ENCODE data around the gene PCNX2. TPM values are rescaled to one million over a fixed set of nuclear protein-coding genes. Genes with fewer than 3 reads are reported as not detected.
"Not testable (repeated sequence)": the region's sequence is repeated elsewhere in the genome, so short reads cannot be mapped to it uniquely, and the experiment has no call there.

Gene PCNX2
- total RNA-seq, 1 donor, result 38.4 TPM

DNA sequence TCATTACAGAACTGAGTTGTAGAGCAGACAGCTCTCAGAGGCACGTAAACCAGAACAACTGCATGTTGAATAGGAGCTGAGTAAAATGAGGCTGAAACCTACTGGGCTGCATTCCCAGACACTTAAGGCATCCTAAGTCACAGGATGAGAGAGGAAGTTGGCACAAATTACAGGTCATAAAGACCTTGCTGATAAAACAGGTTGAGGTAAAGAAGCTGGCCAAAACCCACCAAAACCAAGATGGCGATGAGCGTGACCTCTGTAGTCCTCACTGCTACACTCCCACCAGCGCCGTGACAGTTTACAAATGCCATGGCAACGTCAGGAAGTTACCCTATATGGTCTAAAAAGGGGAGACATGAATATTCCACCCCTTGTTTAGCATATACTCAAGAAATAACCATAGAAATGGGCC is 187.8 kb downstream of the PCNX2 start:
- H3K4me3 ChIP-seq (ENCODE audit: low read length); H3K27me3 ChIP-seq (ENCODE audit: insufficient read depth, low read length); H3K9me3 ChIP-seq (ENCODE audit: low read depth, low read length): not testable (repeated sequence)
- H3K4me1 ChIP-seq (ENCODE audit: insufficient read depth, low read length), result peaks cover 27% of the 10 kb centered on the region

DNA sequence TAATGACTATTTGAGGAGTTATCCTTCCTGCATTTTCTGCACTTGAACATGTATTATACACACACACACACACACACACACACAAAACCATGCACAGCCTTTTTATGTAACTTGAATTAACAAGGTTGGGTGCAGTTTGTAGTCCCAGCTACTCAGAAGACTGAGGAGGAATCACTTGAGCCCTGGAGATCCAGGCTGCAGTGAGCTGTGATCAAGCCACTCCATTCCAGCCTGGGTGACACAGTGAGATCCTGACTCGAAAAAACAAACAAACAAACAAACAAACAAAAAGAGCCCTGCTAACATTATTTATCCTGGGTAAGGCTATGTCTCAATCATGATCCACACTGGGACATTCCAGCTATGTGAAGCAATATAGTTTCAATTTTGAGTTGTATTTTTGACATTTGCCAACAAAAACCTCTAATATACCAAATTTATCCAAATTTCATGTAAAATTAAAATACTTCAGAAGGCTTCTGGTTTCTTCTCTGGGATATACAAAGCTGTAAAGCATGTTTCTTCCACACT is 188.3 kb downstream of the PCNX2 start:
- H3K27me3 ChIP-seq (ENCODE audit: insufficient read depth, low read length), result no peaks in the 10 kb centered on the region
- no peak overlapping the region for H3K4me3 ChIP-seq (ENCODE audit: low read length)
- no peaks in the 10 kb centered on the region for H3K9me3 ChIP-seq (ENCODE audit: low read depth, low read length)
- peaks cover 22% of the 10 kb centered on the region for H3K4me1 ChIP-seq (ENCODE audit: insufficient read depth, low read length)

DNA sequence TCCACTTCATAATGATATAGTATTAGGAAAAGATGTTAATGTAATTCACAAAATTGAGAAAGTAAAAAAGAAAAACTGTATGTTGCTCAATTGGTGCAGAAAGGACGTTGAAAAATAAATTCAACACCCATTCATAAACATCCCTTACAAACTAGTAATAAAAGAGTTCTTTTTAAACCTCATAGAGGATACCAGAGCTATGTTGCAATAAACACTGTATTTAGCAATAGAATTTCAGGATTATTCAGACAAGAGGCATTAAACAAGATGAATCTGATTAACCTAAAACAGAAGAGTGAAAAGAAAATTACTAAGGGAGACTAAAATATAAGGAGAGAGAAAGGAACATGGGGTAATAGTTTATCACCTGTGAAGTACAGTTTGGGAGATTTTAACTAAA is 190.3 kb downstream of the PCNX2 start:
- no peaks in the 10 kb centered on the region for H3K9me3 ChIP-seq (ENCODE audit: low read depth, low read length)
- H3K4me1 ChIP-seq (ENCODE audit: insufficient read depth, low read length), result peaks cover 15% of the 10 kb centered on the region
- no peaks in the 10 kb centered on the region for H3K27me3 ChIP-seq (ENCODE audit: insufficient read depth, low read length)
- no peak overlapping the region for H3K4me3 ChIP-seq (ENCODE audit: low read length)

DNA sequence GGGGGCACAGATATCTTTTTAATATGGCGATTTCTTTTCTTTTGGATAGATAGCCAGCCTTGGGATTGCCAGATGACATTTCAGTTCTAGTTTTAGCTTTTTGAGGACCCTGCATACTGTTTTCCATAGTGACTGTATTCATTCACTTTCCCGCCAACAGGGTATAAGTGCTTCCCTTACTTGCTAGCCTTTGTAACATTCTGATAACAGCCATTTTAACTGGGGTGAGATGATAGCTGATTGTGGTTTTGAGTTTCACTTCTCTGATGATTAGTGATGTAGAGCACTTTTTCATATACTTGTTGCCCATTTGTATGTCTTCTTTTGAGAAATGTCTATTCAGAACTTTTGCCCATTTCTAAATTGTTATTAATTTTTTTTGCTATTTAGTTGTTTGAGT is 193.2 kb downstream of the PCNX2 start:
- Histone ChIP-seq H3K4me3 (ENCODE audit: low read length) (no peak overlapping the region), H3K4me1 (ENCODE audit: insufficient read depth, low read length) (peaks cover 6% of the 10 kb centered on the region), H3K9me3 (ENCODE audit: low read depth, low read length) (no peaks in the 10 kb centered on the region), H3K27me3 (ENCODE audit: insufficient read depth, low read length) (no peaks in the 10 kb centered on the region)

DNA sequence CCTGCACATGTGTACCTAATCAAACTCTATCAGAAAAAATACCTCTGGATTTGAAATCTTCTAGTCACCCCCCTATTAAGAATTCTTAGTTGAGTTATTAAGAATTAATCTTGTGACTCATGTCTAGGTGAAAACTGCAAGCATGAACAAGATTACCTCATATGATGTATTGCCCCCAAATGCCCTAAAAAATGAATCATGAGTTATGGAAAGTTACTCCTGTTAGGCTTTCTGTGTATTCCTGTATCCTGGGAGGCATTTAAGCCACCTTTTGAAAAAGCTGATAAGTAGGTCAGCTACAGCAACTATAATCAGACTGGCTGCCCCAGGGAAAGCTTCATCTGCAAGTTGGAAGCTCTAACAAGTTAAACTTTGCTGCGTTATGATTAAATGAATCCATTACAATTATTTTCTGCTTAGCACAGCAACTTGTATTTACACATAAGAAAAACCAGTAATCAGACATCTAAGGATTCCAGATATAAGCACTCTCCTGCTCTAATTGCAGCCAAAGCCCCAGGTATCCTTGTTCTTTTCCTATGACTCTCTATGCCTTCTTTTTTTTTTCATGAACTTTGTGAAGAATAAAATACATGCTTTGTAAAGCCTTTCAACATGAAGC is 197.5 kb downstream of the PCNX2 start:
- H3K4me3 ChIP-seq (ENCODE audit: low read length), result no peak overlapping the region
- H3K9me3 ChIP-seq (ENCODE audit: low read depth, low read length), result no peaks in the 10 kb centered on the region
- H3K27me3 ChIP-seq (ENCODE audit: insufficient read depth, low read length), result no peaks in the 10 kb centered on the region
- no peaks in the 10 kb centered on the region for H3K4me1 ChIP-seq (ENCODE audit: insufficient read depth, low read length)

DNA sequence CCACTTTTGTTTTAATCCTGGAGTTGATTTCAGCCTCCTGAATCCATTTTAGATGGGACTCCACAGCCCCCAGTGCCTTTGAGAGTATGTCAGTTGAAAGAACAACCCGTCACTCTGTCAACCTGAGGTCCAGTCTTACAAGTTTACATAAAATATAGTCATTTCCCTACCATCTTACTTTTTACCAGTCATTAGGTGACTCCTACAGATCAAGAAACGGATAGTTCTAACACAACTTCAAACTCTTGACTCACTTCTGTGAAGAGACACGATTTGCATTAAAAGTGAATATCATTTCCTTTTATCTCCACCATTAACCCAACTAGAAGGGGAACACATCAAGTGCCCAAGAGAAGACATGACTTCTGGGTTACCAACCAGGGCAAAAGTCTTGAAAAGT is 198.0 kb downstream of the PCNX2 start:
- no peaks in the 10 kb centered on the region for H3K27me3 ChIP-seq (ENCODE audit: insufficient read depth, low read length)
- H3K9me3 ChIP-seq (ENCODE audit: low read depth, low read length), result no peaks in the 10 kb centered on the region
- no peaks in the 10 kb centered on the region for H3K4me1 ChIP-seq (ENCODE audit: insufficient read depth, low read length)
- H3K4me3 ChIP-seq (ENCODE audit: low read length), result no peak overlapping the region

DNA sequence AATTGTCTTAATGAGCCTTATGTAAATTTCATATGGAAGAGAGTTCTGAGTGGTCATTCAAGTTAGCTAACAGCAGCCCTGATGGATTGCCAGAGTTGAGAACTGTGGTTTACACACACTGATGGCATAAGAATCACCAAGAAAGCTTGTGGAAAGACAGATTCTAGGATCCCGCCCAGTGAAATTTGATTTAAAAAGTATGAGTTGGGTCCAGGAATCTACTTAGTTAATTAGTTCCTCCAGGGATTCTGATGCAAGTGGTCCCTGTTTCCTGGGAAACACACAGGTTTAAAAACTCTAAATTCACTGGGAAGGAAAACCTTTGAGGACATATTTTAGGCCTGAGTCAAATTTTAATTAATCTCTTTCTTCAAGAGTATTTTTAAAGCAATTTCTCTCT is 200.8 kb downstream of the PCNX2 start:
- H3K4me1 ChIP-seq (ENCODE audit: insufficient read depth, low read length), result no peaks in the 10 kb centered on the region
- H3K4me3 ChIP-seq (ENCODE audit: low read length), result no peak overlapping the region
- H3K27me3 ChIP-seq (ENCODE audit: insufficient read depth, low read length), result no peaks in the 10 kb centered on the region
- H3K9me3 ChIP-seq (ENCODE audit: low read depth, low read length), result no peaks in the 10 kb centered on the region

DNA sequence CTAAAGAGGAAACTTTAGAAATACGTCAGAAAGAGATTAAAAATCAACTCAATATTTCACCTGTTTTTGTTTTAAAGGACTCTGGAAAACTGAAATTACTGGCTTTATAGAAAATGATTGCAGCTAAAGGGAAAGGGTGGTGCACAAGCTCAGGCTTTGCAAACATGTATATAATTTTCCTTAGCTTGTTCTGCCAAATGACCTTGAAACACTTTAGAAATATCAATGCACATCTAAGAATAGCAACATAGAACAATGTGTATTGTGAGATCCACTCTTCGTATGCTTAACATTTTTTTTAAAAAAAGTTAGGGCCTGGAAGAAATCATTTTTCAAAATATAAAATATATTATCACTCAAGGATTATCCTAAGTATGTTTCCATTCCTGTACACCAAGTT is 201.3 kb downstream of the PCNX2 start:
- Histone ChIP-seq H3K27me3 (ENCODE audit: insufficient read depth, low read length) (no peaks in the 10 kb centered on the region), H3K4me3 (ENCODE audit: low read length) (no peak overlapping the region), H3K9me3 (ENCODE audit: low read depth, low read length) (no peaks in the 10 kb centered on the region), H3K4me1 (ENCODE audit: insufficient read depth, low read length) (no peaks in the 10 kb centered on the region)

DNA sequence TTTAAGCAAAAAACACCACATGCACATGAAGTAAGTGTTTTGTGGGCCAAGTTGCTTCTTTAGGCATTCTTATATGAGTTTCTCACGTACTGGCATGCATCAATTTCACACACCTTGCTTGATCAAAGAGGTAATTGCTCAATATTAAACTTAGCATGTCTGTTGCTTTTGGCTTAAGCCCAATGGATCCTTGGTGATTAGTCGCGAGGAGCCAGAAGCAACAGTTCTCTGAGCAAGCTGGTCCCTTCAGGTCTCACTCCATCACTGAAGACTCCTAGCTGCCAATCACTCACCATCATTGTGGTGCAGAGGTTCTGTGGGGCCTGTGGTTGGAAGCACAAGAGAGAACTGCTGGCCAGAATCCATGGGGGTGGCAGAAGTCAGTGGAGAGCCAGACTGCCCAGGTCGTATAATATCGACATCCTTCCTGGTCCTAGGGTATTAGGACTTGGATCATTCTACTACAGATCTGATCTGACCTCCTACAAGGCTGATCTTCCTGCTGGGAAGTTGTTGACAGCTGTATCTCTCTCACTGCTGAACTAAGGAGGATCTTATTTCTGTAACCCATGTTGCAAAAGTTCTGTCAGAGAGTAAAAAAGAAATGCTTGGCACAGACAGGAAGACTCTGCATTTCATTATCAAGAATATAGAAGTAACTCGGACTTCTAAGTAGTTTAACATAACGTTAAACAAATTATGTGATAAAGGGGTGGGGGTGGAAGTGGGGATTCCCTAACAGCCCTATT is 204.6 kb downstream of the PCNX2 start:
- no peaks in the 10 kb centered on the region for H3K4me1 ChIP-seq (ENCODE audit: insufficient read depth, low read length)

DNA sequence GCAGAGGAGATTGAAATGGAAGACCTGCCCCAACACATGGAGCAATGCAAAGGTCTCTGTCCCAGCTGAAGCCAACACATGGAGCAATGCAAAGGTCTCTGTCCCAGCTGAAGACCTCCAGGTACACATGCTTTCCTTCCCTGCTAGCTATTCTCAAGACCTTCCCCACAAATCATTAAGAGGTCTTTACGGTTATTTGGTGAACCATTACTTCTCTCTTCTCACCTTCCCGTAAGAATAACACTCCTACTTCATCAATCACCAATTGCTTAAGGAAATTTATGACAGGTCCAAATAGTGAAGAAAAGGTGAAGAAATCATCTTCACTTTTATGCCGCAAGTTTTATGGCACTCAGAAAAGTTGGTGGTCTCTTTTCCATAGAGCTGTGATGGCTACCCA is 206.3 kb downstream of the PCNX2 start:
- Histone ChIP-seq H3K27me3 (ENCODE audit: insufficient read depth, low read length) (no peaks in the 10 kb centered on the region), H3K4me1 (ENCODE audit: insufficient read depth, low read length) (no peaks in the 10 kb centered on the region), H3K4me3 (ENCODE audit: low read length) (no peak overlapping the region), H3K9me3 (ENCODE audit: low read depth, low read length) (no peaks in the 10 kb centered on the region)

More for the DNA sequence above, 204.6 kb downstream of the PCNX2 start:
- Histone ChIP-seq H3K9me3 (ENCODE audit: low read depth, low read length) (no peaks in the 10 kb centered on the region), H3K27me3 (ENCODE audit: insufficient read depth, low read length) (no peaks in the 10 kb centered on the region), H3K4me3 (ENCODE audit: low read length) (no peak overlapping the region)

DNA sequence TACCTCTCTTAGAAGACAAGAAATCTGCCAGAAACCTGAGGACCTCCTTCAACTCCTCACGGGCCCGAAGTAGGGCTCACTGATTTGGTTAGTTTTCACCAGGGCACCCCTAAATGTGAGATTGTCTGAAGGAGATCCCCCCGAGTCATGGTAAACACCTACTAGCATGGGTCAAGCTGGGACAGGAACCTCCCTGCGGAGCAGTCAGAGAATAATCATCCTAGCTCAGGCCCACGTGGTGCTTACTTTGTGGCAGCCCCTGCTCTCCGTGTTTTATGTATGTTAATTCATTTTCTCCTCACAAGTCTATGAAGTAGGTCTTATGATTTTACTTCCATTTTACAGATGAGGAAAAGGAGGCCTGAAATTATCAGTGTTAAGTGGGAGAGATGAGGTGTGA is 206.9 kb downstream of the PCNX2 start:
- Histone ChIP-seq H3K9me3 (ENCODE audit: low read depth, low read length) (no peaks in the 10 kb centered on the region), H3K27me3 (ENCODE audit: insufficient read depth, low read length) (no peaks in the 10 kb centered on the region), H3K4me3 (ENCODE audit: low read length) (no peak overlapping the region), H3K4me1 (ENCODE audit: insufficient read depth, low read length) (no peaks in the 10 kb centered on the region)

DNA sequence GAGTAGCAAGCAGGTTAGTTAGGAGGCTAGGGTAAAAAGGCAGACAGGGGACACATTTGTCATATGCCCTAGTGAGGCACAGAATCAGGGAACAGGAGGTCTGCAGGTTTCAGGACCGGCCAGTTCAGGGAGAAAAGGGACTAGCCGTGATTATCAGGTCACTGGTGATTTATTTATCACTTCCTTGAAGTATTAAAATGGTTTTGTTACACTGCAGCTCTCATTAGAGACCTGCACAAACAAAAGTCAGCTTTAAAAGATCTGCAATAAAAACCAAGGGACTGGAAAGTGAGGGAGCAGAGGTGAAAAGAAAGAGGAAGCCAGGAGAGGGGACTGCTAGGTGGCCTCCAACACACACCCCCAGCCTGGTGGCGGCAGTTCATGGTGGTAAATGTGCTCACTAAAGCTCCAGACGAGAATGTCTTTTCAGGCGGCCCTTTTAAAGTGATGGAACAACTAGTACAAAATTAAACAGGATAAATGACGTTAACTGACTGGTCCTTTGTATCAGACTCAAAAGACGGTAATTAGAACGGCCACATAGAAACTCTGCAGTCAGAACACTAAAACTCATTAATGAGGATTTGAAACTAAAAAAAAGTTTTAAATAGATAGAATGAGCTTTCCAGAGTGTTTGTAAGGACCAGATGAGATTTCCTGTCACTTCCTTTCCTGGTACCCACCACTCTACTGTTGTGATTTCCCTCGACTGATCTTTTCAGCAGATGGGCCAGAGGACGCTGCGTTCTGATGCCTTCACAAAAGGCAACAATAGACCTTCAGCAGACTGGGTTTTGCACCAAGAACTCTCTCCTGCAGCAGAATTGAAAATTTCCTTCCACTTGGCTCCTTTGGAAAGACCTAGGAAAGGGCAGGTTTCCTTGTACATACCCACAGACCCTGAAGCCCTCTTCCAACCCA is 208.3 kb downstream of the PCNX2 start:
- Histone ChIP-seq H3K4me1 (ENCODE audit: insufficient read depth, low read length) (peaks cover 10% of the 10 kb centered on the region), H3K27me3 (ENCODE audit: insufficient read depth, low read length) (no peaks in the 10 kb centered on the region), H3K9me3 (ENCODE audit: low read depth, low read length) (no peaks in the 10 kb centered on the region), H3K4me3 (ENCODE audit: low read length) (no peak overlapping the region)

DNA sequence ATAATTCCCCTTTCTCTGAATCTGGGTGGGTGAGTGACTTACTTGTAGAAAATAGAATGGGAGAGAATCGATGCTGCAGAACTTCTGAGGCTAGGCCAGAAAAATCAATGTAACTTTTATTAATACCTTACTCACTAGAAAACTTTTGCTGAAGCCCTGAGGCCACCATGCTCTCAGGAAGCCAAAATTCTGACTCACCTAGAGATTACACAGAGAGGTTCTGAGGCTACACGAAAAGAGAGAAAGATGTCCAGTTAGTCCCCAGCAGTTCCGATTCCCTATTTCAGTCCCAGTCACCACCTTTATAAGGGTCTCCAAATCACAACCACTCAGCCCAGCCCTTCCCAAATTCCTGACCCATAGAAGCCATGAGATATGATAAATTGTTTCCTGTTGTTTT is 210.0 kb downstream of the PCNX2 start:
- Histone ChIP-seq H3K9me3 (ENCODE audit: low read depth, low read length) (no peaks in the 10 kb centered on the region), H3K4me3 (ENCODE audit: low read length) (no peak overlapping the region), H3K4me1 (ENCODE audit: insufficient read depth, low read length) (peaks cover 10% of the 10 kb centered on the region), H3K27me3 (ENCODE audit: insufficient read depth, low read length) (no peaks in the 10 kb centered on the region)

DNA sequence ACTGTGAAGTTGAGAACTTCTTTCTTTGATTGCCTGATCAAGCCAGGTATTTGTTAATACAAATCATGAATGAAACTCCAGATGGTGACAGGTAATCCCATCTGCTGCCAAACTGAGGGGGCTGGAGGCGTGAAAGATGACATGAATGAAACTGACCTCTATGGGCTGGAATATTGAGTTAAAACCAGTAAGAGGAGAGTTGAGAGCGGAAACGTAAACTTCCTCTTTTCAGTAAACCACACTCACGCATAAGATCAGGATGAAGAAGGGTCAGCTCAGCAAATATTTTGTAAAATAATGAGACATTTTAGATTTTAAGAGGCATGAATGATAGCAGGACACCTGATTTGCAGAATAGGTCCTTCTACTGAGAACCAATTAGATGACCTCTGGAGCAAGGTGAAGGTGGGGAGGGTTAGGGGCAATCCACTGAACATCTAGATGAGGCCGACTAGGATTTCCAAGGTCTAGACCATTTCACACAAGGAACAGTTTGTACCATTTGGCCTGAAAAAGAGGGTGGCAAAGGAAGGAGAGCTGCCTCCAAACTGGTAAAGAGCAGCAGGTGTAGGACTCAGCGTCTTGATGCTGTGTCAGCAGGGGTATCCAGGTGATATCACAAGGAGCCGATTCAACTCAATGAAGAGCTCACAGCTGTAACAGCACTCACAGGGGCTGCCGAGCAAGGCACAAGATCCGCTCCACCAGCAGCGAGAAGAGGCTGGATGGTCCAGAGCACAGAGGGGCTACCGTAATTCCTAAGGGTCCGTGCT is 212.6 kb downstream of the PCNX2 start:
- no peaks in the 10 kb centered on the region for H3K27me3 ChIP-seq (ENCODE audit: insufficient read depth, low read length)
- peaks cover 10% of the 10 kb centered on the region for H3K4me1 ChIP-seq (ENCODE audit: insufficient read depth, low read length)
- no peak overlapping the region for H3K4me3 ChIP-seq (ENCODE audit: low read length)
- no peaks in the 10 kb centered on the region for H3K9me3 ChIP-seq (ENCODE audit: low read depth, low read length)
